Hepatocyte (in vitro differentiated cells): Measurements from ENCODE around the gene ZBTB5. TPM values are rescaled to one million over a fixed set of nuclear protein-coding genes. Genes with fewer than 3 reads are reported as not detected.
A peak's percentile ranks its signal among the peaks of the same experiment; 100 is the strongest.

Experiments
- DNase-seq: peaks from one replicate; pipeline ENCODE4 v3.0.0-alpha.2; 2016; ENCODE audit warnings: low spot score
- H2AFZ ChIP-seq: fragments of 200-600 bp; sonication (generic); 2 replicates; pipeline ENCODE4 v1.6.0; 2016; ENCODE audit warnings: antibody characterized with exemption, mild to moderate bottlenecking
- H3K27ac ChIP-seq: fragments of 200-600 bp; sonication (generic); 2 replicates; pipeline ENCODE4 v1.5.1; 2016; ENCODE audit warnings: mild to moderate bottlenecking
- H3K27me3 ChIP-seq: fragments of 200-600 bp; sonication (generic); 2 replicates; pipeline ENCODE4 v1.6.1; 2016
- H3K36me3 ChIP-seq: fragments of 200-600 bp; sonication (generic); replicated peaks from 2 replicates; pipeline ENCODE4 v1.5.1; 2016; ENCODE audit warnings: low read depth; ENCODE audit not compliant: insufficient read depth
- H3K4me1 ChIP-seq: fragments of 200-600 bp; sonication (generic); 2 replicates; pipeline ENCODE4 v1.5.1; 2016; ENCODE audit warnings: mild to moderate bottlenecking, moderate library complexity; ENCODE audit not compliant: insufficient read depth
- H3K4me2 ChIP-seq: fragments of 200-600 bp; sonication (generic); 2 replicates; pipeline ENCODE4 v1.6.0; 2016
- H3K4me3 ChIP-seq: fragments of 200-600 bp; sonication (generic); 2 replicates; pipeline ENCODE4 v1.5.1; 2016; ENCODE audit warnings: mild to moderate bottlenecking
- H3K79me2 ChIP-seq: fragments of 200-600 bp; sonication (generic); 2 replicates; pipeline ENCODE4 v1.6.0; 2017; ENCODE audit warnings: mild to moderate bottlenecking
- H3K9me2 ChIP-seq: fragments of 200-600 bp; sonication (generic); replicated peaks from 2 replicates; pipeline ENCODE4 v1.6.0; 2017; ENCODE audit warnings: mild to moderate bottlenecking; ENCODE audit not compliant: insufficient read depth
- H3K9me3 ChIP-seq: fragments of 200-600 bp; sonication (generic); 2 replicates; pipeline ENCODE4 v1.5.1; 2016; ENCODE audit warnings: low read depth, mild to moderate bottlenecking
- H4K20me1 ChIP-seq: fragments of 200-600 bp; sonication (generic); 2 replicates; pipeline ENCODE4 v1.6.0; 2016; ENCODE audit warnings: mild to moderate bottlenecking; ENCODE audit not compliant: insufficient read depth, poor library complexity, severe bottlenecking
- EZH2 ChIP-seq: fragments of 200-600 bp; sonication (generic); IDR thresholded peaks from 2 replicates; pipeline ENCODE4 v1.6.1; 2016; ENCODE audit warnings: antibody characterized with exemption, mild to moderate bottlenecking, borderline replicate concordance
- EZH2phosphoT487 ChIP-seq: fragments of 200-600 bp; sonication (generic); IDR thresholded peaks from one replicate; pipeline ENCODE4 v1.6.1; 2018; ENCODE audit warnings: antibody characterized with exemption, mild to moderate bottlenecking, low read depth, moderate library complexity; ENCODE audit not compliant: unreplicated experiment, severe bottlenecking
- WGBS: methylation state at CpG from one replicate; pipeline ENCODE4 v1.1.6; 2016; ENCODE audit warnings: low lambda C conversion rate; ENCODE audit errors: missing lambda C conversion rate; 5-methylcytosine and 5-hydroxymethylcytosine counted together
- polyA plus RNA-seq: library from polyadenylated mRNA; unstranded; fragments of >200 nt; fragmentation: Nextera tagmentation; extraction: Ambion mirVana; gene quantifications from 2 replicates; pipeline ENCODE4 v1.2.1, GENCODE V29; 2016
- total RNA-seq: library from RNA; depleted of rRNA; stranded (reverse); fragments of >200 nt; gene quantifications from 2 replicates; pipeline ENCODE4 v1.2.3, GENCODE V29; 2014
- TF ChIP-seq, protein P1 (sequence below): fragments of 200-600 bp; sonication (generic); IDR thresholded peaks from 2 replicates; pipeline ENCODE4 v1.5.1; 2016; ENCODE audit warnings: antibody characterized with exemption, mild to moderate bottlenecking; ENCODE audit not compliant: poor library complexity

Gene ZBTB5
- total and polyA plus RNA-seq, 2 experiments from 2014 or later: 3.8 to 21.8 TPM

- no peak overlapping the region for H3K27ac ChIP-seq
- no peaks in the 10 kb centered on the region for H3K9me3 ChIP-seq
- 86% methylated on average over 22 of the region's 22 CpGs for WGBS
- no peaks in the 10 kb centered on the region for H3K27me3 ChIP-seq
- no peaks in the 10 kb centered on the region for H3K9me2 ChIP-seq
- TF ChIP-seq EZH2: no peak
- TF ChIP-seq, protein P1, sequence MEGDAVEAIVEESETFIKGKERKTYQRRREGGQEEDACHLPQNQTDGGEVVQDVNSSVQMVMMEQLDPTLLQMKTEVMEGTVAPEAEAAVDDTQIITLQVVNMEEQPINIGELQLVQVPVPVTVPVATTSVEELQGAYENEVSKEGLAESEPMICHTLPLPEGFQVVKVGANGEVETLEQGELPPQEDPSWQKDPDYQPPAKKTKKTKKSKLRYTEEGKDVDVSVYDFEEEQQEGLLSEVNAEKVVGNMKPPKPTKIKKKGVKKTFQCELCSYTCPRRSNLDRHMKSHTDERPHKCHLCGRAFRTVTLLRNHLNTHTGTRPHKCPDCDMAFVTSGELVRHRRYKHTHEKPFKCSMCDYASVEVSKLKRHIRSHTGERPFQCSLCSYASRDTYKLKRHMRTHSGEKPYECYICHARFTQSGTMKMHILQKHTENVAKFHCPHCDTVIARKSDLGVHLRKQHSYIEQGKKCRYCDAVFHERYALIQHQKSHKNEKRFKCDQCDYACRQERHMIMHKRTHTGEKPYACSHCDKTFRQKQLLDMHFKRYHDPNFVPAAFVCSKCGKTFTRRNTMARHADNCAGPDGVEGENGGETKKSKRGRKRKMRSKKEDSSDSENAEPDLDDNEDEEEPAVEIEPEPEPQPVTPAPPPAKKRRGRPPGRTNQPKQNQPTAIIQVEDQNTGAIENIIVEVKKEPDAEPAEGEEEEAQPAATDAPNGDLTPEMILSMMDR: no peak
- DNase-seq: no peak
- no peak overlapping the region for H2AFZ ChIP-seq
- H3K4me3 ChIP-seq: no peak overlapping the region
- no peaks in the 10 kb centered on the region for H4K20me1 ChIP-seq
- H3K4me1 ChIP-seq: peaks cover 6% of the 10 kb centered on the region
- H3K4me2 ChIP-seq: no peak overlapping the region
- no peaks in the 10 kb centered on the region for H3K79me2 ChIP-seq
- H3K36me3 ChIP-seq: no peaks in the 10 kb centered on the region
These were observed 56.1 kb downstream of the ZBTB5 start for GRCh38 chr9:37408933-37409710.

- Histone ChIP-seq H3K27me3 (no peaks in the 10 kb centered on the region), H3K9me2 (no peaks in the 10 kb centered on the region), H3K79me2 (no peaks in the 10 kb centered on the region), H3K4me2 (no peak overlapping the region), H2AFZ (no peak overlapping the region), H4K20me1 (no peaks in the 10 kb centered on the region), H3K27ac (no peak overlapping the region), H3K9me3 (no peaks in the 10 kb centered on the region), H3K4me1 (peaks cover 6% of the 10 kb centered on the region), H3K4me3 (no peak overlapping the region), H3K36me3 (no peaks in the 10 kb centered on the region)
- DNase-seq: no peak
- WGBS: 64% methylated on average over 2 of the region's 2 CpGs
- no peak for TF ChIP-seq EZH2phosphoT487
- TF ChIP-seq, protein P1: peak; percentile 30
These were observed 57.8 kb downstream of the ZBTB5 start for GRCh38 chr9:37407468-37407867.

GRCh38 chr9:37406603-37407401 lies 58.4 kb downstream of the ZBTB5 start:
- Histone ChIP-seq H4K20me1 (no peaks in the 10 kb centered on the region), H3K27me3 (no peaks in the 10 kb centered on the region), H3K9me2 (no peaks in the 10 kb centered on the region), H3K4me1 (peaks cover 6% of the 10 kb centered on the region), H3K4me3 (no peak overlapping the region), H3K4me2 (no peak overlapping the region), H3K36me3 (no peaks in the 10 kb centered on the region), H3K79me2 (no peaks in the 10 kb centered on the region), H3K9me3 (no peaks in the 10 kb centered on the region), H2AFZ (no peak overlapping the region), H3K27ac (no peak overlapping the region)
- TF ChIP-seq EZH2phosphoT487: no peak
- DNase-seq: no peak
- 93% methylated on average over 11 of the region's 11 CpGs for WGBS

GRCh38 chr9:37405764-37406380 lies 59.4 kb downstream of the ZBTB5 start:
- H3K9me3 ChIP-seq: no peaks in the 10 kb centered on the region
- TF ChIP-seq EZH2 (no peak), EZH2phosphoT487 (no peak)
- TF ChIP-seq, protein P1: no peak
- H3K27me3 ChIP-seq: no peaks in the 10 kb centered on the region
- no peak overlapping the region for H3K27ac ChIP-seq
- WGBS: 87% methylated on average over 10 of the region's 10 CpGs
- no peak overlapping the region for H3K4me3 ChIP-seq
- H3K36me3 ChIP-seq: no peaks in the 10 kb centered on the region
- no peaks in the 10 kb centered on the region for H3K9me2 ChIP-seq
- no peak overlapping the region for H3K4me2 ChIP-seq
- DNase-seq: no peak
- peaks cover under 1% of the 10 kb centered on the region for H3K4me1 ChIP-seq
- H3K79me2 ChIP-seq: no peaks in the 10 kb centered on the region
- no peak overlapping the region for H2AFZ ChIP-seq
- no peaks in the 10 kb centered on the region for H4K20me1 ChIP-seq
